K562 (cell line): ENCODE data around the gene DVL2. TPM values are rescaled to one million over a fixed set of nuclear protein-coding genes. Genes with fewer than 3 reads are reported as not detected.

Source experiments
- ATF7 ChIP-seq: fragments of 450-650 bp; IDR thresholded peaks from 2 replicates; pipeline ENCODE4 v1.7.1; 2014; ENCODE audit warnings: mild to moderate bottlenecking, moderate library complexity
- CEBPB ChIP-seq: fragments of 450-650 bp; IDR thresholded peaks from 2 replicates; pipeline ENCODE4 v1.6.1; 2016; ENCODE audit warnings: missing genetic modification characterization, missing compliant biosample characterization
- DNMT1 ChIP-seq: fragments of 450-650 bp; IDR thresholded peaks from 2 replicates; pipeline ENCODE4 v1.6.1; 2016; ENCODE audit warnings: antibody characterized with exemption, mild to moderate bottlenecking
- GATAD2B ChIP-seq: fragments of 450-650 bp; IDR thresholded peaks from 2 replicates; pipeline ENCODE4 v1.6.1; 2017; ENCODE audit warnings: mild to moderate bottlenecking, borderline replicate concordance
- GTF2A2 ChIP-seq: IDR thresholded peaks from 2 replicates; pipeline ENCODE4 v1.6.1; 2016; ENCODE audit warnings: mild to moderate bottlenecking, missing genetic modification characterization, missing compliant biosample characterization
- HDAC1 ChIP-seq, 2 experiments: fragments of 450-650 bp; IDR thresholded peaks; 2 replicates each; pipeline ENCODE4 v1.6.1; 2016 to 2017; ENCODE audit warnings: inconsistent platforms in 1 of 2, mild to moderate bottlenecking in 1 of 2, moderate library complexity in 1 of 2
- HNRNPL ChIP-seq: fragments of 200-400 bp; formaldehyde crosslinking; IDR thresholded peaks from 2 replicates; pipeline ENCODE4 v1.6.1; 2017; ENCODE audit warnings: low read depth, mild to moderate bottlenecking, low read length
- HOMEZ ChIP-seq: fragments of 250-450 bp; sonication (Bioruptor Pico); IDR thresholded peaks from 2 replicates; pipeline ENCODE4 v1.4.0; 2020; ENCODE audit warnings: mild to moderate bottlenecking, moderate library complexity
- PHF21A ChIP-seq: fragments of 450-650 bp; IDR thresholded peaks from 2 replicates; pipeline ENCODE4 v1.6.1; 2017; ENCODE audit warnings: low read depth, borderline replicate concordance
- POLR2H ChIP-seq: IDR thresholded peaks from 2 replicates; pipeline ENCODE4 v1.6.1; 2016; ENCODE audit warnings: missing genetic modification characterization, low read depth, mild to moderate bottlenecking, control low read depth, missing compliant biosample characterization, moderate library complexity
- POLR3A ChIP-seq: IDR thresholded peaks from 2 replicates; pipeline ENCODE4 v1.6.1; 2011; ENCODE audit warnings: borderline replicate concordance, mild to moderate bottlenecking, moderate library complexity; ENCODE audit not compliant: insufficient read length, insufficient read depth; ENCODE audit errors: extremely low read depth
- SNRNP70 ChIP-seq: fragments of 200-400 bp; formaldehyde crosslinking; optimal IDR thresholded peaks from 2 replicates; pipeline ENCODE3; 2017; ENCODE audit warnings: low read depth, low read length
- SUPT5H ChIP-seq: fragments of 450-650 bp; IDR thresholded peaks from 2 replicates; pipeline ENCODE4 v1.6.1; 2016
- TEAD4 ChIP-seq, 2 experiments: sonication (generic) in 1 of 2; formaldehyde crosslinking in 1 of 2; IDR thresholded peaks; 2 replicates each; pipeline versions ENCODE4 v1.6.1 to v1.8.0; 2012 to 2022; ENCODE audit warnings: borderline replicate concordance in 1 of 2, inconsistent platforms in 1 of 2, low read length in 1 of 2, mild to moderate bottlenecking in 1 of 2, missing genetic modification reagents in 1 of 2
- U2AF1 ChIP-seq: fragments of 200-400 bp; formaldehyde crosslinking; optimal IDR thresholded peaks from 2 replicates; pipeline ENCODE3; 2017; ENCODE audit warnings: mild to moderate bottlenecking, low read depth, low read length, moderate library complexity
- XRCC5 ChIP-seq: fragments of 200-400 bp; formaldehyde crosslinking; IDR thresholded peaks from 2 replicates; pipeline ENCODE4 v1.6.1; 2017; ENCODE audit warnings: low read depth, mild to moderate bottlenecking, low read length
- ZEB2 ChIP-seq: fragments of 450-650 bp; IDR thresholded peaks from 2 replicates; pipeline ENCODE4 v1.6.1; 2016
- ZFPM2 ChIP-seq: fragments of 250-450 bp; sonication (Bioruptor Pico); IDR thresholded peaks from 2 replicates; pipeline ENCODE4 v1.5.1; 2022; ENCODE audit warnings: mild to moderate bottlenecking
- ZNF445 ChIP-seq: fragments of 250-450 bp; sonication (Bioruptor Pico); IDR thresholded peaks from 2 replicates; pipeline ENCODE4 v1.4.0; 2020; ENCODE audit warnings: low read depth, mild to moderate bottlenecking, moderate library complexity
- ZNF668 ChIP-seq: fragments of 250-450 bp; sonication (Bioruptor Pico); IDR thresholded peaks from 2 replicates; pipeline ENCODE4 v1.8.0; 2022; ENCODE audit warnings: mild to moderate bottlenecking, inconsistent platforms
- ZNF79 ChIP-seq: fragments of 250-450 bp; sonication (Bioruptor Pico); IDR thresholded peaks from 2 replicates; pipeline ENCODE4 v1.4.0; 2020; ENCODE audit warnings: low read depth, mild to moderate bottlenecking, moderate library complexity
- polyA plus RNA-seq, 8 experiments: library from polyadenylated mRNA; depleted of rRNA in 4 of 8; stranded (reverse) in 5 of 8; unstranded in 3 of 8; fragments of >200 nt; fragmentation: Nextera tagmentation in 2 of 8; fragmentation: Illumina TruSeq in 1 of 8; extraction: Ambion mirVana in 2 of 8; extraction: Trizol in 1 of 8; gene quantifications; 2 replicates each; pipeline versions ENCODE4 v1.2.1 to v1.2.3, GENCODE V29; 2011 to 2014; ENCODE audit warnings: inconsistent platforms in 1 of 8, missing spikeins in 1 of 8
- total RNA-seq, 7 experiments: library from RNA; depleted of rRNA in 6 of 7; stranded (reverse); fragments of >200 nt in 6 of 7; fragmentation: Illumina TruSeq in 2 of 7; extraction: Trizol in 2 of 7; gene quantifications; 2 replicates each; pipeline versions ENCODE4 v1.2.1 to v1.2.3, GENCODE V29; 2011 to 2021; ENCODE audit warnings: low replicate concordance in 1 of 7
- TF ChIP-seq, protein P1 (sequence below), 3 experiments: fragments of 200-800 bp in 1 of 3; fragments of 250-450 bp in 1 of 3; fragments of 450-650 bp in 1 of 3; sonication (Bioruptor Pico) in 1 of 3; sonication (Bioruptor generic) in 1 of 3; formaldehyde crosslinking in 1 of 3; IDR thresholded peaks; 2 replicates each; pipeline versions ENCODE4 v1.6.1 to v1.8.0; 2016 to 2022; ENCODE audit warnings: mild to moderate bottlenecking in 2 of 3, missing genetic modification characterization in 2 of 3, missing compliant biosample characterization in 1 of 3, moderate library complexity in 1 of 3
- TF ChIP-seq, protein P2 (sequence below): fragments of 250-450 bp; sonication (Bioruptor Pico); IDR thresholded peaks from 2 replicates; pipeline ENCODE4 v1.8.0; 2021; ENCODE audit warnings: mild to moderate bottlenecking, moderate library complexity

Gene DVL2
- total and polyA plus RNA-seq, 9 of the 15 experiments (the other 6 are each of a cell fraction or from before 2014, with no cell fraction given), result 1.3 to 49.5 (median 24.3) TPM

DNA sequence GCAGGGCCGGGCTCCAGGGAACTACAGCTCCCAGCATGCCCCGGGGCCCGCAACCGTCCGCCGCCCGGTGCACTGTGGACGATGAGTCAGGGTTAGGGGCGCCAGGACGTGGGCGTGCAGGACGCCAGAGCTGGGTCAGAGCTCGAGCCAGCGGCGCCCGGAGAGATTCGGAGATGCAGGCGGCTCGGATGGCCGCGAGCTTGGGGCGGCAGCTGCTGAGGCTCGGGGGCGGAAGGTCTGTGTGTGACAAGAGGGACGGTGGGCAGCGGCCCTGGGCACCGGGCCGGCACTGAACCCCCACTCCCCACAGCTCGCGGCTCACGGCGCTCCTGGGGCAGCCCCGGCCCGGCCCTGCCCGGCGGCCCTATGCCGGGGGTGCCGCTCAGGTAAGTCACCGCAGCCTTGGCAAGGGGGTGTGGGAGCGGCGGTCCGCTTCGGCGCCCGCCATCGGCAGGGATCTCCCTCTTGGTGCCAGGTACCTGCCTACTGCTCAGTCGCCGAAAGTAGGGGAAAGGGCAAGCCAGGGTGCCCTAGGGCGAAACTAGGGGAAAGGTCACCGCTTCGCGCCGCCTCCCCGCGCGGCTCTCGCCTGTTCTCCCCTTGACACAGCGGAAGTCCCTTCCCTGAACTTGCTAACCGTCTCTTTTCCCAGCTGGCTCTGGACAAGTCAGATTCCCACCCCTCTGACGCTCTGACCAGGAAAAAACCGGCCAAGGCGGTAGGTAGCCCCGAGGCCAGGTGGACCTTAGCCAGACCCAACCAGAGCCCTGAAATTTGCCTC, 14.3 kb downstream of the DVL2 start, which contains the start of the genes ACADVL and DLG4 (continued):
- TF ChIP-seq, protein P1, sequence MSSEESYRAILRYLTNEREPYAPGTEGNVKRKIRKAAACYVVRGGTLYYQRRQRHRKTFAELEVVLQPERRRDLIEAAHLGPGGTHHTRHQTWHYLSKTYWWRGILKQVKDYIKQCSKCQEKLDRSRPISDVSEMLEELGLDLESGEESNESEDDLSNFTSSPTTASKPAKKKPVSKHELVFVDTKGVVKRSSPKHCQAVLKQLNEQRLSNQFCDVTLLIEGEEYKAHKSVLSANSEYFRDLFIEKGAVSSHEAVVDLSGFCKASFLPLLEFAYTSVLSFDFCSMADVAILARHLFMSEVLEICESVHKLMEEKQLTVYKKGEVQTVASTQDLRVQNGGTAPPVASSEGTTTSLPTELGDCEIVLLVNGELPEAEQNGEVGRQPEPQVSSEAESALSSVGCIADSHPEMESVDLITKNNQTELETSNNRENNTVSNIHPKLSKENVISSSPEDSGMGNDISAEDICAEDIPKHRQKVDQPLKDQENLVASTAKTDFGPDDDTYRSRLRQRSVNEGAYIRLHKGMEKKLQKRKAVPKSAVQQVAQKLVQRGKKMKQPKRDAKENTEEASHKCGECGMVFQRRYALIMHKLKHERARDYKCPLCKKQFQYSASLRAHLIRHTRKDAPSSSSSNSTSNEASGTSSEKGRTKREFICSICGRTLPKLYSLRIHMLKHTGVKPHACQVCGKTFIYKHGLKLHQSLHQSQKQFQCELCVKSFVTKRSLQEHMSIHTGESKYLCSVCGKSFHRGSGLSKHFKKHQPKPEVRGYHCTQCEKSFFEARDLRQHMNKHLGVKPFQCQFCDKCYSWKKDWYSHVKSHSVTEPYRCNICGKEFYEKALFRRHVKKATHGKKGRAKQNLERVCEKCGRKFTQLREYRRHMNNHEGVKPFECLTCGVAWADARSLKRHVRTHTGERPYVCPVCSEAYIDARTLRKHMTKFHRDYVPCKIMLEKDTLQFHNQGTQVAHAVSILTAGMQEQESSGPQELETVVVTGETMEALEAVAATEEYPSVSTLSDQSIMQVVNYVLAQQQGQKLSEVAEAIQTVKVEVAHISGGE (CRISPR knock-in tag; IDR thresholded peaks at IDR 0.05), result no peak
- TF ChIP-seq HDAC1 (IDR thresholded peaks at IDR 0.05) (0 out of 4 replicates have a peak, but pooled peaks of 1 of the 2 experiments have one; percentile 44), ZEB2 (no peak), XRCC5 (no peak; the same call in 1 of the 2 replicates), HOMEZ (no peak), SUPT5H (peak; percentile 51; the same call in 1 of the 2 replicates), ZFPM2 (CRISPR knock-in tag) (no peak), GATAD2B (no peak), PHF21A (no peak), TEAD4 (IDR thresholded peaks at IDR 0.05; ENCODE audit: low read length) (no peak), TEAD4 (CRISPR knock-in tag; IDR thresholded peaks at IDR 0.05; ENCODE audit: borderline replicate concordance) (no peak), ZNF79 (CRISPR knock-in tag) (no peak), CEBPB (tag) (no peak), HNRNPL (no peak), POLR2H (tag) (no peak), ZNF668 (no peak), POLR3A (no peak), U2AF1 (peak; percentile 25), DNMT1 (no peak), ZNF445 (CRISPR knock-in tag) (no peak), ATF7 (no peak), GTF2A2 (tag) (no peak), SNRNP70 (no peak)
- TF ChIP-seq, protein P2, sequence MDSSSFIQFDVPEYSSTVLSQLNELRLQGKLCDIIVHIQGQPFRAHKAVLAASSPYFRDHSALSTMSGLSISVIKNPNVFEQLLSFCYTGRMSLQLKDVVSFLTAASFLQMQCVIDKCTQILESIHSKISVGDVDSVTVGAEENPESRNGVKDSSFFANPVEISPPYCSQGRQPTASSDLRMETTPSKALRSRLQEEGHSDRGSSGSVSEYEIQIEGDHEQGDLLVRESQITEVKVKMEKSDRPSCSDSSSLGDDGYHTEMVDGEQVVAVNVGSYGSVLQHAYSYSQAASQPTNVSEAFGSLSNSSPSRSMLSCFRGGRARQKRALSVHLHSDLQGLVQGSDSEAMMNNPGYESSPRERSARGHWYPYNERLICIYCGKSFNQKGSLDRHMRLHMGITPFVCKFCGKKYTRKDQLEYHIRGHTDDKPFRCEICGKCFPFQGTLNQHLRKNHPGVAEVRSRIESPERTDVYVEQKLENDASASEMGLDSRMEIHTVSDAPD, result no peak
